PC-3 (cell line): ENCODE results near the gene OPRM1. TPM values are rescaled to one million over a fixed set of nuclear protein-coding genes. Genes with fewer than 3 reads are reported as not detected.

Experiments used
- ATAC-seq: fragments of 200-7000 bp; cut with Tn5 transposase; 2 replicates; pipeline ENCODE4 v1.9.1; 2020; ENCODE audit warnings: mild to moderate bottlenecking, moderate library complexity
- BruUV-seq: library from RNA; stranded (reverse); fragments of 400-500 nt; replicated peaks from 2 replicates; lab custom pipeline; 2021; lab: Mats Ljungman, UMichigan
- CTCF ChIA-PET: fragments of 300-600 bp; sonication (Branson Sonifier 250); formaldehyde crosslinking; loops from one replicate; lab custom pipeline; 2022; ENCODE audit warnings: antibody characterized with exemption; lab: Charles Lee
- POLR2A ChIA-PET: fragments of 300-600 bp; sonication (Branson Sonifier 250); formaldehyde crosslinking; loops from one replicate; lab custom pipeline; 2022; ENCODE audit warnings: antibody characterized with exemption; ENCODE audit not compliant: unreplicated experiment; lab: Charles Lee
- DNase-seq: peaks from one replicate; pipeline ENCODE4 v3.0.0-alpha.2; 2015
- H2AFZ ChIP-seq: fragments of 300-600 bp; sonication (generic); 2 replicates; pipeline ENCODE4 v1.6.0; 2016; ENCODE audit warnings: antibody characterized with exemption, low read length
- H3F3A ChIP-seq: fragments of 300-600 bp; sonication (generic); one replicate; pipeline ENCODE4 v1.6.0; 2017; ENCODE audit warnings: antibody characterized with exemption, low read length, control low read depth, mild to moderate bottlenecking; ENCODE audit not compliant: unreplicated experiment
- H3K27ac ChIP-seq: fragments of 300-600 bp; sonication (generic); 2 replicates; pipeline ENCODE4 v1.5.1; 2016; ENCODE audit warnings: mild to moderate bottlenecking, low read length
- H3K27me3 ChIP-seq: fragments of 300-600 bp; sonication (generic); 2 replicates; pipeline ENCODE4 v1.6.1; 2016; ENCODE audit warnings: low read length, mixed read lengths
- H3K36me3 ChIP-seq: fragments of 300-600 bp; sonication (generic); 2 replicates; pipeline ENCODE4 v1.6.1; 2016; ENCODE audit warnings: low read depth, mixed run types, low read length, mixed read lengths
- H3K4me1 ChIP-seq: fragments of 300-600 bp; sonication (generic); 2 replicates; pipeline ENCODE4 v1.5.1; 2016; ENCODE audit warnings: low read length; ENCODE audit not compliant: insufficient read depth
- H3K4me2 ChIP-seq: fragments of 300-600 bp; sonication (generic); 2 replicates; pipeline ENCODE4 v1.6.0; 2016; ENCODE audit warnings: low read length
- H3K4me3 ChIP-seq: fragments of 300-600 bp; sonication (generic); 2 replicates; pipeline ENCODE4 v1.5.1; 2016; ENCODE audit warnings: mild to moderate bottlenecking, low read length, mixed read lengths
- H3K79me2 ChIP-seq: fragments of 300-600 bp; sonication (generic); 2 replicates; pipeline ENCODE4 v1.6.1; 2017; ENCODE audit warnings: low read length, mixed read lengths
- H3K9ac ChIP-seq: fragments of 300-600 bp; sonication (generic); 2 replicates; pipeline ENCODE4 v1.6.0; 2016; ENCODE audit warnings: mild to moderate bottlenecking, low read length
- H3K9me2 ChIP-seq: fragments of 300-600 bp; sonication (generic); replicated peaks from 2 replicates; pipeline ENCODE4 v1.6.1; 2016; ENCODE audit warnings: mixed run types, low read length, mixed read lengths
- H3K9me3 ChIP-seq: fragments of 300-600 bp; sonication (generic); 2 replicates; pipeline ENCODE4 v1.6.1; 2016; ENCODE audit warnings: low read length, mixed read lengths
- H4K20me1 ChIP-seq: fragments of 300-600 bp; sonication (generic); 2 replicates; pipeline ENCODE4 v1.6.1; 2016; ENCODE audit warnings: low read length, mixed read lengths
- EZH2 ChIP-seq: fragments of 300-600 bp; sonication (generic); IDR thresholded peaks from one replicate; pipeline ENCODE4 v1.6.1; 2017; ENCODE audit warnings: antibody characterized with exemption, mild to moderate bottlenecking, low read length; ENCODE audit not compliant: unreplicated experiment
- EZH2phosphoT487 ChIP-seq: fragments of 300-600 bp; sonication (generic); IDR thresholded peaks from 2 replicates; pipeline ENCODE4 v1.6.1; 2018; ENCODE audit warnings: mild to moderate bottlenecking, antibody characterized with exemption, low read length, borderline replicate concordance
- intact Hi-C: fragments of 100-400 bp; cut with micrococcal nuclease; formaldehyde crosslinking; loops from 2 replicates; pipeline ENCODE4 v1.9.0; 2023
- total RNA-seq: library from RNA; depleted of rRNA; stranded (reverse); fragments of >200 nt; gene quantifications from 2 replicates; pipeline ENCODE4 v1.2.3, GENCODE V29; 2014
- TF ChIP-seq, protein P1 (sequence below): fragments of 300-600 bp; sonication (generic); conservative IDR thresholded peaks from 2 replicates; pipeline ENCODE4 v1.5.1; 2017; ENCODE audit warnings: antibody characterized with exemption, low read depth, mild to moderate bottlenecking, low read length

OPRM1 gene
- total RNA-seq, 1 experiment from 2014 or later = not detected

DNA sequence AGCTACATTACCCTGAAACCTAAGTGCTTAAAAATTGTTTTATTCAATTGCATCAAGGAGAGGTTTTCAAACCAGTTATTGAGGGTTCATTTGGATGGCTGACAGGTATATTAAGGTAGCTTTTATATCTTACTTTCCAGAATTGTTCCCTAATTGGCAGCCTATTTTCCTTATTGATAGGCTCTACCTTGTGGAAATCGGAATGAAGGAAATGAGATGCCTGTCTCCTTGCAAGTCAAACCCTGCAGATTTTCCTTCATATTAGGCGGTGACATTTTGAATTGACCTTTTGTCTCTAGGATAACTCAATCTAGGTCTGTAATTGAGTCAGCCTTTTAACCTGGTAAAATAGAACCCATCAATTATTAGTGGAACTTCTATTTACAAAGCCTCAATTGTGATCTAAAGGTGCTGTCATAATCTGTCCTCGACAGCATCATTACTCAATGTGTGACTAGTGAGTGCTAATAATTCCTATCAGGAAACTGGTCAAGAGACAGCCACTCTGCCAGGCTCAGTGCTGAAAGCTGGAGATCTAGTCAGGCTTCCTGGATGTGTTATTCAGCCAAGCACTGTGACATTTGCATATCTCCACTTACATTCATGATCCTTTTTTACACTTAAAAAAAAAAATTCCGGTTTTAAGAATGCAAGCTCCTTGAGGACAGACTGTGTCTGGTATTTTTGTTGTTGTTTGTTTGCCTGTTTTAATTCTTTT, 20.1 kb downstream of the OPRM1 start:
- peaks cover 42% of the 10 kb centered on the region for H3K27me3 ChIP-seq
- intact Hi-C loops = no loop called here
- BruUV-seq = no TSS peak
- no peak overlapping the region for H3K4me3 ChIP-seq
- no peaks in the 10 kb centered on the region for H3K4me1 ChIP-seq
- TF ChIP-seq EZH2phosphoT487 (no peak), EZH2 (no peak)
- H3K27ac ChIP-seq = no peak overlapping the region
- no peak overlapping the region for H3K4me2 ChIP-seq
- no peaks in the 10 kb centered on the region for H3F3A ChIP-seq
- ChIA-PET CTCF (no interaction called here), POLR2A (no interaction called here)
- DNase-seq (no peak), ATAC-seq (no peak)
- H3K9me2 ChIP-seq = no peaks in the 10 kb centered on the region
- no peak overlapping the region for H2AFZ ChIP-seq
- H3K79me2 ChIP-seq = no peaks in the 10 kb centered on the region
- H4K20me1 ChIP-seq = no peaks in the 10 kb centered on the region
- no peaks in the 10 kb centered on the region for H3K9me3 ChIP-seq
- no peak overlapping the region for H3K9ac ChIP-seq
- no peaks in the 10 kb centered on the region for H3K36me3 ChIP-seq

DNA sequence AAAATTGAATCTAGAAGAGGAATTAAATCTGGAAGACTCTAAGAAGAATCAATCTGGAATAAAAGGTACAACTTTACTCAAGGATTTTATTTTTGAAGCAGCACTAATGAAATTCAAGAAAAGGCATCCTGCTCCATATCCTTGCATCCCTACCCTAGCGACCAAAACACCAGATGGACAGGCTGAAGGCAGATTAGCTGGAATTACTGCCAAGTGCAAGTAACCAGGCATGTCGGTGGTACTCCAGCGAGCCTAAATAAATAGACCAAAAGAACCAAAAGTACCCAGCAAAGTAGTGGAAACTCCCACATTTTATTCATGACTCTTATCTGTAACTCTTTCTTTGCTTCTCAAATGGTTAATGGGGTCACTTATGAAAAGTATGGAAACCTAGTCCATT, 21.0 kb downstream of the OPRM1 start:
- no peak for ATAC-seq
- intact Hi-C loops = no loop called here
- H3K9ac ChIP-seq = no peak overlapping the region

DNA sequence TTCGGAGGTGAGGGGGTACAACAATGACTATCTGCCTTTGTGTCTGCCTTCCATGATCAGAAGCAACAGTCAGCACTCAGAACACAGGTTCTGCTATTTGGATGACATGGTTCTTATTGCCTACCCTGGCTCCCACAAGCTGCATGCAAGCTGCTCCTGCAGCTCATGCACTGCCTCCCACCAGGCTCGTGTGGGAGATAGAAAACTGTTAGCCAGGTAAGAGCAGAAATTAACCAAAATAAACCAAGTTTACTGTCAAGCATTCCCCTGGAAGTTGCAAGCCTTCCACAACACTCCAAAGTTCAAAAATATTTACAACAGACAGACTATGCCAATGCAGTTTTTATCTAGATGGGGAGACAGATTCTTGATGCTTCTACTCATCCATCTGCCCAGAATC, 31.0 kb downstream of the OPRM1 start:
- no TSS peak for BruUV-seq
- no peak overlapping the region for H3K4me3 ChIP-seq
- H3K9me2 ChIP-seq = no peaks in the 10 kb centered on the region
- intact Hi-C loops = no loop called here
- H3K4me1 ChIP-seq = no peaks in the 10 kb centered on the region
- H3F3A ChIP-seq = no peaks in the 10 kb centered on the region
- no peak overlapping the region for H3K27ac ChIP-seq
- no peaks in the 10 kb centered on the region for H3K9me3 ChIP-seq
- ChIA-PET CTCF (no interaction called here), POLR2A (no interaction called here)
- H4K20me1 ChIP-seq = no peaks in the 10 kb centered on the region
- H3K9ac ChIP-seq = no peak overlapping the region
- H3K4me2 ChIP-seq = no peak overlapping the region
- ATAC-seq = no peak
- no peak for DNase-seq
- H3K27me3 ChIP-seq = no peaks in the 10 kb centered on the region
- no peaks in the 10 kb centered on the region for H3K36me3 ChIP-seq
- no peak overlapping the region for H2AFZ ChIP-seq
- H3K79me2 ChIP-seq = no peaks in the 10 kb centered on the region
- no peak for TF ChIP-seq EZH2phosphoT487
- no peak for TF ChIP-seq EZH2
- TF ChIP-seq, protein P1, sequence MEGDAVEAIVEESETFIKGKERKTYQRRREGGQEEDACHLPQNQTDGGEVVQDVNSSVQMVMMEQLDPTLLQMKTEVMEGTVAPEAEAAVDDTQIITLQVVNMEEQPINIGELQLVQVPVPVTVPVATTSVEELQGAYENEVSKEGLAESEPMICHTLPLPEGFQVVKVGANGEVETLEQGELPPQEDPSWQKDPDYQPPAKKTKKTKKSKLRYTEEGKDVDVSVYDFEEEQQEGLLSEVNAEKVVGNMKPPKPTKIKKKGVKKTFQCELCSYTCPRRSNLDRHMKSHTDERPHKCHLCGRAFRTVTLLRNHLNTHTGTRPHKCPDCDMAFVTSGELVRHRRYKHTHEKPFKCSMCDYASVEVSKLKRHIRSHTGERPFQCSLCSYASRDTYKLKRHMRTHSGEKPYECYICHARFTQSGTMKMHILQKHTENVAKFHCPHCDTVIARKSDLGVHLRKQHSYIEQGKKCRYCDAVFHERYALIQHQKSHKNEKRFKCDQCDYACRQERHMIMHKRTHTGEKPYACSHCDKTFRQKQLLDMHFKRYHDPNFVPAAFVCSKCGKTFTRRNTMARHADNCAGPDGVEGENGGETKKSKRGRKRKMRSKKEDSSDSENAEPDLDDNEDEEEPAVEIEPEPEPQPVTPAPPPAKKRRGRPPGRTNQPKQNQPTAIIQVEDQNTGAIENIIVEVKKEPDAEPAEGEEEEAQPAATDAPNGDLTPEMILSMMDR = no peak

More for the DNA sequence above, 21.0 kb downstream of the OPRM1 start:
- Histone ChIP-seq H3K79me2 (no peaks in the 10 kb centered on the region), H3K27me3 (peaks cover 33% of the 10 kb centered on the region), H3K4me1 (no peaks in the 10 kb centered on the region), H2AFZ (no peak overlapping the region), H3K9me2 (no peaks in the 10 kb centered on the region), H3F3A (no peaks in the 10 kb centered on the region), H3K4me3 (no peak overlapping the region), H3K9me3 (no peaks in the 10 kb centered on the region), H3K27ac (no peak overlapping the region), H4K20me1 (no peaks in the 10 kb centered on the region), H3K36me3 (no peaks in the 10 kb centered on the region), H3K4me2 (no peak overlapping the region)
- TF ChIP-seq EZH2phosphoT487 (no peak), EZH2 (no peak)
- TF ChIP-seq, protein P1 = no peak
- ChIA-PET CTCF (no interaction called here), POLR2A (no interaction called here)
- no TSS peak for BruUV-seq
- DNase-seq = no peak
